GM18951 (cell line): Measurements from ENCODE around the gene PTPN5.

Experiments used
- POLR2A ChIP-seq: IDR thresholded peaks from 4 replicates; pipeline ENCODE4 v1.6.1; 2011; ENCODE audit warnings: mild to moderate bottlenecking; ENCODE audit not compliant: insufficient read length, insufficient read depth; ENCODE audit errors: extremely low read depth
- in situ Hi-C: fragments of 300-500 bp; cut with MboI; formaldehyde crosslinking; loops from one replicate; pipeline ENCODE4 v1.12.0; 2022; ENCODE audit warnings: low sequenced_read_pairs, mixed read lengths, inconsistent platforms; ENCODE audit not compliant: unreplicated experiment

PTPN5 gene

DNA sequence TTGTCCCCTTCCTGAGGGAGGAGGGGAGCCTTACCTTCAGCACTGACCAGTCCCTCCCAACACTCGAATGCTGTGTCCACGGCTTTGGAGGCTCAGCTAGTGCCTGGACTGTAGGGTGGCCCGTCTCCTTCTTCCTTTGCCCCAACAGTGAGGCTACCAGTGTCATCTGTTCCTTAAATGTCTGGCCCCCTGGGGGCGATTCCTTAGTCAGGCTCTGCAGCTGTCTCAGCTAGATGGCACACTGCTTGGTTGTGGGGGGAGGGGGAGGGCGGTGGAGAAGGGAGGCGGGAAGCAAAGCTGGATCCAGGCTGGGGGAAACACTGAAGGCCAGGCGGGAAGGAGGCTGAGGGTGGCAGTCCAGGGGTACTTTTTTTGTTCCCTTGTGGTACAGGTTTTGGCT lies 65.6 kb downstream of the PTPN5 start, which contains the start of gene IGSF22:
TSS of gene IGSF22 (minus strand) at position 149 of the 400 bp plus-strand sequence. CDS start 1,952 bp downstream, outside the sequence.
- in situ Hi-C loops = loop anchor here (25.0 kb wide), 1 partner anchor 189 kb away; the partner anchor contains the start of gene TSG101
- TF ChIP-seq POLR2A = no peak

GRCh38 chr11:18723991-18724390 lies 67.6 kb downstream of the PTPN5 start:
- TF ChIP-seq POLR2A = no peak

GRCh38 chr11:18722293-18722637 lies 69.3 kb downstream of the PTPN5 start:
- in situ Hi-C loops = no loop called here
- TF ChIP-seq POLR2A = no peak

More at GRCh38 chr11:18723991-18724390, 67.6 kb downstream of the PTPN5 start:
- in situ Hi-C loops = no loop called here

- TF ChIP-seq POLR2A = no peak
- in situ Hi-C loops = no loop called here
Measured at GRCh38 chr11:18721561-18722292, 69.9 kb downstream of the PTPN5 start.

- no peak for TF ChIP-seq POLR2A
Measured at GRCh38 chr11:18720808-18721560, 70.6 kb downstream of the PTPN5 start.

GRCh38 chr11:18720091-18720807 lies 71.3 kb downstream of the PTPN5 start:
- in situ Hi-C loops = no loop called here
- TF ChIP-seq POLR2A = no peak

More at GRCh38 chr11:18720808-18721560, 70.6 kb downstream of the PTPN5 start:
- in situ Hi-C loops = no loop called here

GRCh38 chr11:18715476-18715875 lies 76.1 kb downstream of the PTPN5 start:
- no peak for TF ChIP-seq POLR2A
- in situ Hi-C loops = no loop called here

- no peak for TF ChIP-seq POLR2A
- in situ Hi-C loops = no loop called here
Measured at GRCh38 chr11:18714443-18714780, 77.2 kb downstream of the PTPN5 start.

- in situ Hi-C loops = no loop called here
- no peak for TF ChIP-seq POLR2A
Measured at GRCh38 chr11:18713646-18714442, 77.8 kb downstream of the PTPN5 start.

DNA sequence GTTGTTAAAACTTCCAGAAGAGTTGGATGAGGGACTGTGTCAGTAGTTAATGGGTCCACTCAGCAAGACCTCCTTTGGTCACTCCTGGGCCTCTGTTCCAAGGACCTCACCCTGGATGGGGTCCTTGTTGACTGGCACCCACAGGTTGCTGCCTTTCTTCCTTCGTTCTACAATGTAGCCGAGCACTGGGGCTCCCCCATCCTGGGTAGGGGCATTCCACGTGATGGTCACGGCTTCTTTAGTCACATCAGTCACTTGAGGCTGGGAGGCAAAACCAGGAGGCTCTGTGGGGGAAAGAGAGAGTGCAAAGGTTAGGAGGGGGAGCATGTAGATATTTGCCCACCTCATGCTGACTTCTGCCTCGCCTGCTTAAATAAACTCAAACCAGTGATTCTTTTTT lies 81.1 kb downstream of the PTPN5 start:
- in situ Hi-C loops = no loop called here

DNA sequence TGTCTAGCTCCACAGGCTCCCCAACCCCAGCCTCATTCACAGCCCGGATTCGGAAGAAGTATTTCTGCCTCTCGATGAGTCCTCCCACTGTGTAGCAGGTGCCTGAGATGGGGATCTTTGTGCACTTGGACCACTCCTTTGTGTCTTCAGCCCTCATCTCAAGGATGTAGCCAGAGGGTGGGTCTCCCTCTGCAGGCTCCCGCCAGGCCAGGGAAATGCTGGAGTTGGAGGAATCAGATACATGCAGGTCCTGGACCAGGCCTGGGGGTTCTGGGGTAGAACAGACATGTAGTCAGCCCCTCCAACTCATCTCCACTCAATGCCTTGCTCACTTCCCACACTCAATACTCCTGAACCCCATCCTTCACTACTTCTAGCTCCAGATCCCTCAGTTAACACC lies 82.2 kb downstream of the PTPN5 start:
- in situ Hi-C loops = no loop called here
- no peak for TF ChIP-seq POLR2A

More for the DNA sequence above, 81.1 kb downstream of the PTPN5 start:
- TF ChIP-seq POLR2A = no peak

DNA sequence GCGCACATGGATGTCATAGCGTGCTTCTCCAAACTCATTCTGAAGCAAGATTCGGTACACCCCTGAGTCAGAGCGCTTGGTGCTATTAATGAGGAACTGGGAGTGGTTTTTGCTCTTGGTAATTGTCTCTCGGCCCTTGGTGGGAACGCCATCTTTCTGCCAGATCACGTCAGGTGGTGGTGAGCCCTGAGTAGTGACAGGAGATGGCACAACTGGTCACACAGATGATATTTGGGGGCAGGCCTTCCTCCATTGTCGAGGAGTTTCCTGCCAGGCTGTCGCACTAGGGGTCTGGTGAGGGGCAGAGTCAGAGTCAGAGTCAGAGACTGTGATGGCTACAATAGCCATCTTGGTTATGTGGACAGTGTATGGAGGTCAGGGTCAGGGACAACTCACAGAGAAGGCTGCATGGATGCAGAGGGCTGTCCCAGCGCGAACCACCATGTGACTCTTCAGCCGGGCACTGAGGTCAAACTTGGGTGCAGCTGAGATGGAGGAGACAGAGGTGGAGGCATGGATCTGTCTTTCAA lies 83.7 kb downstream of the PTPN5 start:
- TF ChIP-seq POLR2A = no peak
- in situ Hi-C loops = no loop called here

- in situ Hi-C loops = no loop called here
- TF ChIP-seq POLR2A = no peak
Measured at GRCh38 chr11:18706330-18707243, 85.0 kb downstream of the PTPN5 start.
